HG02885 (cell line): ENCODE data around the gene PCDHA4.
"Not testable (repeated sequence)": the region's sequence is repeated elsewhere in the genome, so short reads cannot be mapped to it uniquely, and the experiment has no call there.

Experiments
- ATAC-seq: cut with Tn5 transposase; IDR thresholded peaks from one replicate; pipeline ENCODE4 v1.9.1; 2021; ENCODE audit warnings: mild to moderate bottlenecking; ENCODE audit not compliant: unreplicated experiment, poor library complexity

The PCDHA4 gene

GRCh38 chr5:140821375-140822280, 14.8 kb downstream of the PCDHA4 start, which contains the start of gene PCDHA5:
Gene PCDHA5 (plus strand): TSS chr5:140821613.
- no peak for ATAC-seq

DNA sequence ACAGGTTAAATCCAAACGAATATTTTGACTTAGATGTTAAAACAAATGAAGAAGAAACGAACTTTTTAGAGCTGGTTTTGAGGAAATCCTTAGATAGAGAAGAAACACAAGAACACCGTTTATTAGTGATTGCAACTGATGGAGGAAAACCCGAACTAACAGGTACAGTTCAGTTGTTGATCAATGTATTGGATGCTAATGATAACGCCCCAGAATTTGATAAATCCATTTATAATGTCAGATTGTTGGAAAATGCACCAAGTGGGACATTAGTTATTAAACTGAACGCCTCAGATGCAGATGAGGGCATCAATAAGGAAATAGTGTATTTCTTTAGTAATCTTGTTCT, 15.4 kb downstream of the PCDHA4 start:
- ATAC-seq, result no peak

GRCh38 chr5:140822969-140823368, 16.1 kb downstream of the PCDHA4 start:
- ATAC-seq, result not testable (repeated sequence)

- ATAC-seq, result no peak
Measured at GRCh38 chr5:140823475-140823874, 16.6 kb downstream of the PCDHA4 start.

GRCh38 chr5:140827704-140828361, 21.0 kb downstream of the PCDHA4 start, which contains the start of gene PCDHA6:
Gene PCDHA6 (plus strand): TSS chr5:140827960. CDS start chr5:140828092, 132 bp downstream.
- ATAC-seq, result no peak

GRCh38 chr5:140828362-140828737, 21.5 kb downstream of the PCDHA4 start:
- ATAC-seq, result no peak

- ATAC-seq, result not testable (repeated sequence)
Measured at GRCh38 chr5:140829511-140830501, 22.9 kb downstream of the PCDHA4 start.

- no peak for ATAC-seq
Measured at GRCh38 chr5:140833993-140834392, 27.1 kb downstream of the PCDHA4 start, which contains the start of gene PCDHA7. Gene PCDHA7 (plus strand): TSS chr5:140834269. CDS start chr5:140834384, 115 bp downstream.

GRCh38 chr5:140834439-140835008, 27.7 kb downstream of the PCDHA4 start:
- ATAC-seq, result not testable (repeated sequence)

GRCh38 chr5:140835622-140836510, 29.0 kb downstream of the PCDHA4 start:
- ATAC-seq, result no peak

GRCh38 chr5:140840978-140841962, 34.4 kb downstream of the PCDHA4 start, which contains the start of gene PCDHA8:
Gene PCDHA8 (plus strand): TSS chr5:140841187. CDS start chr5:140841322, 135 bp downstream.
- ATAC-seq, result no peak

DNA sequence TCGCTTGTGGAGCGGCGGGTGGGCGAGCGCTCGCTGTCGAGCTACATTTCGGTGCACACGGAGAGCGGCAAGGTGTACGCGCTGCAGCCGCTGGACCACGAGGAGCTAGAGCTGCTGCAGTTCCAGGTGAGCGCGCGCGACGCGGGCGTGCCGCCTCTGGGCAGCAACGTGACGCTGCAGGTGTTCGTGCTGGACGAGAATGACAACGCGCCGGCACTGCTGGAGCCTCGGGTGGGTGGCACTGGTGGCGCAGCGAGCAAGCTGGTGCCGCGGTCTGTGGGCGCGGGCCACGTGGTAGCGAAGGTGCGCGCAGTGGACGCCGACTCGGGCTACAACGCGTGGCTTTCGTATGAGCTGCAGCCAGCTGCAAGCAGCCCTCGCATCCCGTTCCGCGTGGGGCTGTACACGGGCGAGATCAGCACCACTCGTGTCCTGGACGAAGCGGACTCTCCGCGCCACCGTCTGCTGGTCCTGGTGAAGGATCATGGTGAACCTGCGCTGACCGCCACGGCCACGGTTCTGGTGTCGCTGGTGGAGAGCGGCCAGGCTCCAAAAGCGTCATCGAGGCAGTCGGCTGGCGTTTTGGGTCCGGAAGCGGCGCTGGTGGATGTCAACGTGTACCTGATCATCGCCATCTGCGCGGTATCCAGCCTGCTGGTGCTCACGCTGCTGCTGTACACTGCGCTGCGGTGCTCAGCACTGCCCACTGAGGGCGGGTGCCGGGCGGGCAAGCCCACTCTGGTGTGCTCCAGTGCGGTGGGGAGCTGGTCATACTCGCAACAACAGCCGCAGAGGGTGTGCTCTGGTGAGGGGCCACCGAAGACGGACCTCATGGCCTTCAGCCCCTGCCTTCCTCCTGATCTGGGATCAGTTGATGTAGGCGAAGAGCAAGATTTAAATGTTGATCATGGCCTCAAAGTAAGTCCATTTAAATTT, 36.2 kb downstream of the PCDHA4 start:
- ATAC-seq, result no peak

GRCh38 chr5:140848139-140849102, 41.6 kb downstream of the PCDHA4 start, which contains the start of gene PCDHA9:
Gene PCDHA9 (plus strand): TSS chr5:140848382. CDS start chr5:140848496, 114 bp downstream.
- not testable (repeated sequence) for ATAC-seq

GRCh38 chr5:140849831-140850634, 43.2 kb downstream of the PCDHA4 start:
- not testable (repeated sequence) for ATAC-seq
